ENCODE data around the gene TLE2. TPM values are rescaled to one million over a fixed set of nuclear protein-coding genes. Genes with fewer than 3 reads are reported as not detected.

The TLE2 gene
- total and polyA plus RNA-seq, 9 of the 15 experiments (the other 6 are each of a cell fraction or from before 2014, with no cell fraction given) = 0.35 to 13.1 (median 6.2) TPM

DNA sequence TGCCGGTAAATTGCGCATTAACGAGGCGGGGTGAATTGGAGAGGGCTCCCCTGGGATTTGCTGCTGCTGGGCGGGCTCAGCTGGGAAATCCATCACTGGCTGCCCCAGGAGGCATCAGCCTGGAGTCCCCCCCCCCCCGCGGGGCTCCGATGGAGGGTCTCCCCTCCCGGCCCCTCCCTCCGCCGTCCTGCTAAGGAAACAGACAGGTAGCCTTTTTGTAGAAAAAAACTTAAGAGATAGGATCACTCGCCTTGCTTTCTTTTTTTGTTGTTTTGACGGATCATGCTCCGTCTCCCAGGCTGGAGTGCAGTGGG is 44.9 kb downstream of the TLE2 start (continued):
- TF ChIP-seq, protein P1, sequence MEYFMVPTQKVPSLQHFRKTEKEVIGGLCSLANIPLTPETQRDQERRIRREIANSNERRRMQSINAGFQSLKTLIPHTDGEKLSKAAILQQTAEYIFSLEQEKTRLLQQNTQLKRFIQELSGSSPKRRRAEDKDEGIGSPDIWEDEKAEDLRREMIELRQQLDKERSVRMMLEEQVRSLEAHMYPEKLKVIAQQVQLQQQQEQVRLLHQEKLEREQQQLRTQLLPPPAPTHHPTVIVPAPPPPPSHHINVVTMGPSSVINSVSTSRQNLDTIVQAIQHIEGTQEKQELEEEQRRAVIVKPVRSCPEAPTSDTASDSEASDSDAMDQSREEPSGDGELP (CRISPR knock-in tag; IDR thresholded peaks at IDR 0.05; ENCODE audit: borderline replicate concordance) = no peak
- TF ChIP-seq RCOR1 (IDR thresholded peaks at IDR 0.05; ENCODE audit: borderline replicate concordance in 1 of 2, low read depth in 2 of 2, low read length in 2 of 2) = no peak
- no peak for TF ChIP-seq HDAC6 (IDR thresholded peaks at IDR 0.05; ENCODE audit: low read depth, low read length)
- TF ChIP-seq, protein P2, sequence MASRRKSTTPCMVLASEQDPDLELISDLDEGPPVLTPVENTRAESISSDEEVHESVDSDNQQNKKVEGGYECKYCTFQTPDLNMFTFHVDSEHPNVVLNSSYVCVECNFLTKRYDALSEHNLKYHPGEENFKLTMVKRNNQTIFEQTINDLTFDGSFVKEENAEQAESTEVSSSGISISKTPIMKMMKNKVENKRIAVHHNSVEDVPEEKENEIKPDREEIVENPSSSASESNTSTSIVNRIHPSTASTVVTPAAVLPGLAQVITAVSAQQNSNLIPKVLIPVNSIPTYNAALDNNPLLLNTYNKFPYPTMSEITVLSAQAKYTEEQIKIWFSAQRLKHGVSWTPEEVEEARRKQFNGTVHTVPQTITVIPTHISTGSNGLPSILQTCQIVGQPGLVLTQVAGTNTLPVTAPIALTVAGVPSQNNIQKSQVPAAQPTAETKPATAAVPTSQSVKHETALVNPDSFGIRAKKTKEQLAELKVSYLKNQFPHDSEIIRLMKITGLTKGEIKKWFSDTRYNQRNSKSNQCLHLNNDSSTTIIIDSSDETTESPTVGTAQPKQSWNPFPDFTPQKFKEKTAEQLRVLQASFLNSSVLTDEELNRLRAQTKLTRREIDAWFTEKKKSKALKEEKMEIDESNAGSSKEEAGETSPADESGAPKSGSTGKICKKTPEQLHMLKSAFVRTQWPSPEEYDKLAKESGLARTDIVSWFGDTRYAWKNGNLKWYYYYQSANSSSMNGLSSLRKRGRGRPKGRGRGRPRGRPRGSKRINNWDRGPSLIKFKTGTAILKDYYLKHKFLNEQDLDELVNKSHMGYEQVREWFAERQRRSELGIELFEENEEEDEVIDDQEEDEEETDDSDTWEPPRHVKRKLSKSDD (conservative IDR thresholded peaks at IDR 0.05; ENCODE audit: low read length) = no peak

DNA sequence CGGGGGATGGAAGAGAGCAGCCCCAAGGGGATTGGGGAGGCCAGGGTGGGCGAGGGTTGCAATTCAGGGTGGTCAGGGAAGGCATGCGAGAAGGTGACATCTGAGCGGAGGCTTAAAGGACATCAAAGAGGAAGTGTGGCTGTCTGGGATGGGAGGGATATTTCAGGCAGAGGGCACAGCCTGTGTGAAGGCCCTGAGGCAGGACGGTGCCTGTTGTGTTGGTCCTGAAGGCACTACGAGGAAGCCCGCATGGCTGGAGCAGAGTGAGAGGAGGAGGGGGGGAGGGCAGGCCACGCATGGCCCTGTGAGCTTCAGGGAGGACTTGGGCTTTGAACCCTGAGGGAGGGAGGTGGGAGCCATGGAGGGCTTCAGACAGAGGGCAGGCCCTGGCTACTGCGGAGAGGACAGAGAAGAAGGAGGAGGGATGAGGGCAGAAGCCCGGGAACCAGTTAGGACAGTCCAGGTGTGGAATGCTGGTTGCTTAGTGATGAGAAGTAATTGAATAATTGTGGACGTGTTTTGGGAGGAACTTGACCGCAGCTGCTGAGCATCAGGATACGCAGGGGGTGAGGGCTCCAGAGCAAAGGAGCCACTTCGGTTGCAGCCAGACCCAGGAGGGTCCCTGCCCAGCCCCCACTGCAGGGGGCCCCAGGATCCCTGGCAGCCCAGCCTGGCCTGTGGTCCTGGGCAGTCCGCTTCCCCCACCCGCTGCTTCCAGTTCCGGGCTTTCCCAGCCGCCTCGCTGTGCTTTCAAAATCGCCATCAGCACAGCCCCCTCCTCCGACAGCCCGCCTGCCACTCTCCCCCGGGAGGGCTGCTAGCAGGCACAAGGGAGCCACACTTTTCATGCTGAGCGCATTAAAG is 45.5 kb downstream of the TLE2 start:
- DNase-seq (ENCODE audit: extremely low read depth in 1 of 4, low spot score in 3 of 4) (peak in 2 of 4 experiments; percentile 20 to 23), ATAC-seq (peak; percentile 67), FAIRE-seq (no peak)
- Histone ChIP-seq H2AFZ (ENCODE audit: low read depth, low read length) (peak overlapping the region; percentile 47; the same call in 1 of the 2 replicates), H3K36me3 (ENCODE audit: control insufficient read depth, insufficient read depth, low read length) (no peaks in the 10 kb centered on the region), H3K4me2 (ENCODE audit: insufficient read depth, low read length) (peak overlapping the region; percentile 38; the same call in 1 of the 2 replicates), H3K27me3 (ENCODE audit: control insufficient read depth in 2 of 2, insufficient read depth in 2 of 2, low read length in 2 of 2) (peaks cover 0 to 13% of the 10 kb centered on the region in 2 experiments; a peak in 2 of 5 replicates), H3K4me1 (replicated peaks in 1 of 2; ENCODE audit: control insufficient read depth in 2 of 2, insufficient read depth in 2 of 2, low read length in 2 of 2) (peaks cover 0 to 35% of the 10 kb centered on the region in 2 experiments; a peak in 3 of 5 replicates), H4K20me1 (replicated peaks; ENCODE audit: control insufficient read depth, insufficient read depth, low read length) (no peaks in the 10 kb centered on the region), H3K79me2 (ENCODE audit: control insufficient read depth, insufficient read depth, low read length) (no peaks in the 10 kb centered on the region), H3K9me3 (replicated peaks; ENCODE audit: control insufficient read depth, insufficient read depth, low read depth, low read length) (no peaks in the 10 kb centered on the region), H3K9ac (ENCODE audit: insufficient read depth in 1 of 2, low read depth in 2 of 2, low read length in 2 of 2) (peak overlapping the region in 1 of 2 experiments; percentile 42; a peak in 1 of 4 replicates), H3K27ac (ENCODE audit: extremely low read depth, low read depth, low read length) (no peak overlapping the region), H3K9me1 (ENCODE audit: control insufficient read depth, insufficient read depth, low read length) (no peaks in the 10 kb centered on the region), H3K4me3 (no peak overlapping the region; the same call in 1 of the 2 replicates)
- in situ Hi-C loops (cut with MboI) (no loop called here), intact Hi-C loops (cut with micrococcal nuclease) (no loop called here)
- no TSS peak for BruUV-seq (replicated peaks)
- WGBS (ENCODE audit: insufficient coverage, low coverage, missing lambda C conversion rate) = 26% methylated on average over 24 of the region's 24 CpGs
- CTCF ChIA-PET (ENCODE audit: low intra/inter-chr PET ratio) = no interaction called here
- POLR2A ChIA-PET = interaction anchor here (0.6 to 1.2 kb wide), 4 partner anchors 39 to 717 kb away, joined by 3 to 4 read pairs (median 3); partner anchors contain the start of gene ZNF77
- no peak for TF ChIP-seq ZNF717 (CRISPR knock-in tag; IDR thresholded peaks at IDR 0.05)
- TF ChIP-seq, protein P3, sequence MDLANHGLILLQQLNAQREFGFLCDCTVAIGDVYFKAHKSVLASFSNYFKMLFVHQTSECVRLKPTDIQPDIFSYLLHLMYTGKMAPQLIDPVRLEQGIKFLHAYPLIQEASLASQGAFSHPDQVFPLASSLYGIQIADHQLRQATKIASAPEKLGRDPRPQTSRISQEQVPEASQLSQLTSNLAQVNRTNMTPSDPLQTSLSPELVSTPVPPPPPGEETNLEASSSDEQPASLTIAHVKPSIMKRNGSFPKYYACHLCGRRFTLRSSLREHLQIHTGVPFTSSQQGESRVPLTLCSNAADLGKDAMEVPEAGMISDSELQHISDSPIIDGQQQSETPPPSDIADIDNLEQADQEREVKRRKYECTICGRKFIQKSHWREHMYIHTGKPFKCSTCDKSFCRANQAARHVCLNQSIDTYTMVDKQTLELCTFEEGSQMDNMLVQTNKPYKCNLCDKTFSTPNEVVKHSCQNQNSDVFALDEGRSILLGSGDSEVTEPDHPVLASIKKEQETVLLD (IDR thresholded peaks at IDR 0.05) = no peak
- no peak for TF ChIP-seq GATA2 (CRISPR knock-in tag; IDR thresholded peaks at IDR 0.05)
- no peak for TF ChIP-seq IFI16 (CRISPR knock-in tag; IDR thresholded peaks at IDR 0.05)
- TF ChIP-seq RUNX1 (IDR thresholded peaks at IDR 0.05; ENCODE audit: low read depth) = no peak
- peak; percentile 81; the same call in 1 of the 2 replicates for TF ChIP-seq SPI1 (IDR thresholded peaks at IDR 0.05; ENCODE audit: borderline replicate concordance, low read depth, low read length)
- TF ChIP-seq SNRNP70 (optimal IDR thresholded peaks at IDR 0.05; ENCODE audit: low read depth, low read length) = no peak
- no peak for TF ChIP-seq PYGO2 (tag; IDR thresholded peaks at IDR 0.05)
- no peak for TF ChIP-seq NR2C2 (CRISPR knock-in tag; IDR thresholded peaks at IDR 0.05)
- no peak for TF ChIP-seq NR2C2 (tag; IDR thresholded peaks at IDR 0.05)
- no peak for TF ChIP-seq SETDB1 (IDR thresholded peaks at IDR 0.05; ENCODE audit: low read length)
- TF ChIP-seq KDM1A (IDR thresholded peaks at IDR 0.05) = peak in 1 of 2 experiments; percentile 32; a peak in 2 of 4 replicates
